Stimulated activated CD4-positive, alpha-beta T cell treated with anti-CD3 and anti-CD28 coated beads, Interleukin-12 subunit alpha, Interleukin-12 subunit beta, amount 100 ng/mL, for 24 hours (primary cell): ENCODE results near the gene NDEL1.

Experiments
- DNase-seq, 2 experiments: peaks; one replicate each; pipeline ENCODE4 v3.0.0-alpha.2; 2020; ENCODE audit warnings: low read depth in 2 of 2

The NDEL1 gene

GRCh38 chr17:8477715-8478441 lies 42.2 kb downstream of the NDEL1 start:
- no peak for DNase-seq

- no peak for DNase-seq
These were observed 43.8 kb downstream of the NDEL1 start for GRCh38 chr17:8479431-8479947.

DNA sequence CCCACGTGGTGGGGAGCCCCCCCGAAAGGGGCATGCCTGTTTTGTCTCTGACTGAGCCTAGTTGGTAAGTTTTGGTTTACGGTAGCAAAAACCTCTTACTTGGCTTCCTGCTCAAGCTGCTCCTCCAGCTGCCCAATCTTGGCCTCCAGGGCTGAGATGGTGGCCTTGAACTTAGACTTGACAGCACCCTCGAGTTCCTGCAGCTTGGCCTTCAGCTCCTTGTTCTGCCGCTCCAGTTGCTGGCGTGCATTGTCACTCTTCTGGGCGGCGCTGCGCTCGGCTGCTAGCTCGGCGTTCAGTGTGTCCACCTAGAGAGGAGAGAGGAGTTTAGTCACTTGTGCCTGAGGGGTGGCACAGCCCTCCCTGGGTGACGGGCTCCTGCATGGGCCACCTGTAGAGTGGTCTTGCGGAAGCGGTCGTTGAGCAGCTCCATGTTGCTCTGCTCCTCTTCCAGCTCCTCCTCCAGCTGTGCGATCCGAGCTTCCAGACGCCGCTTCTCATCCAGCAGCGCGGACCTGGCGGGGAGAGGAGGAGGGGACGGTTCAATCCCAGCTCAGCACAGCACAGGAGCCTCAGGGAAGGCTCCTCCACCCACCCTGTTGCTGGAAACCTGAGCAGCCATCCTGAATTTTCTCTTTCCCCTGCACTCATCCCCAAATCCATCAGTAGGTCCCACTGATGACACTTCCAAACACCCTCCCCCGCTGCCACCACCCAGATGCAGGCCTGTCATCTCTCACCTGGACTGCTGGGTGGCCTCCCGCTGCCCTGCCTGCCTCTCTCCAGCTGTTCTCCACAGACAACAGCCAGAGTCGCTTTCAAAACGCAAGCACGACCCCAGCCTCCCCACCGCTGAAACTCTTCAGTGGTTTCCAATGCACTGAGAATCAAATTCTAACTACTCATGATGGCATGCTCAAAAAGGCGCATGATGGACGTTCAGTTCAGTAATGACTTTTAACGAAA lies 44.6 kb downstream of the NDEL1 start:
- DNase-seq, result no peak

DNA sequence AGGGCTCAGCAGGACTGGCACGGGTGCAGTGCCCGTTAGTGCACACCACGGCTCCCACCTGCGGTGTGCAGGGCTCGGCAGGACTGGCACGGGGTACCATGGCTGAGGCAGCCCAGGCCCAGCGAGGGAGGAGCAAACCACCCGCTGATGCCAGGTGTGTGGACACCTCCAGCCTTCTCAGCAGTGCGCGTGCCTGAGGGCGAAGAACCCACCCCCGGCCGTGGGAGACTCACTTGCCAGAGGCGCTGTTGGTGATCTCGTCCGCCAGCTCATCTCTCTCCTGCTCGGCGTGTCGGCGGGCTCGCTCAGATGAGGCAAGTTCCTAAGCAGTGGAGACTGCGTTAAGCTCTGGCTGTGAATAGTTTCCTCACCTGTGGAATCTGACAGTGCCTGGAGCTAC lies 45.4 kb downstream of the NDEL1 start:
- no peak for DNase-seq

GRCh38 chr17:8481703-8482102 lies 46.0 kb downstream of the NDEL1 start:
- DNase-seq, result no peak

DNA sequence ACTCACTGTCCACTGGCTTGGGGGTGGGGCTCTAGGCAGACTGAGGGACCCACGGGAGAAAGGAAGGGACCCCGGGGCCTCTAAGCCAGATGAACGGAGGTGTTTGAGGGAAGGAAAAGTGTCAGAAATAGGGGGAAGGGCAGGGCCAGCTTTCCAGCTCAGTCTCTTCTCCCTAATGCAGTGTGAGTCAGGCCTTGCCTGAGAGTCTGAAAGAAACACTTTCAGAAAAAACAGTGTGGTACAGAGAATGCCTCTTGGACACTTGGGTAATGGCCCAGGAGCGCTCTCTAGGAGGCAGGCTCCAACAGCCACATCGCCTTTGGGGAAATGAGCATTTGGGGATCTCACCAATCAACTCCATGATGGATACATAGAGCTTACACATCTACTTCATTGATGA lies 46.9 kb downstream of the NDEL1 start:
- DNase-seq, result no peak

DNA sequence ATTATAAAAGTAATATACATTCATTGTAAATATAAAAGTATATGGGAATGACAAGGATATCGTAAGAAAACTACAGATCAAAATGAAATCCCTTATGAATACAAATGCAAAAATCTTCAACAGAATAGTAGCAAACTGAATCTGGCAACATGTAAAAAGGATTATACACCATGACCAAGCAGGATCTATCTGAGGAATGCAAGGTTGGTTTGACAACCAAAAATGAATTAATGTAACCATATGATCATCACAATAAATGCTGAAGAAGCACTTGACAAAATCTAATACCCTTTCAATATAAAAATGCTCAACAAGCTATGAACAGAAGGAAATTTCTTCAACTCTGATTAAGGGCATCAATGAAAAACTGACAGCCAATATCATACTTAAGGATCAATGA lies 48.8 kb downstream of the NDEL1 start:
- DNase-seq, result no peak

GRCh38 chr17:8485491-8485890 lies 49.8 kb downstream of the NDEL1 start:
- no peak for DNase-seq

GRCh38 chr17:8487130-8487645 lies 51.5 kb downstream of the NDEL1 start:
- DNase-seq, result no peak

DNA sequence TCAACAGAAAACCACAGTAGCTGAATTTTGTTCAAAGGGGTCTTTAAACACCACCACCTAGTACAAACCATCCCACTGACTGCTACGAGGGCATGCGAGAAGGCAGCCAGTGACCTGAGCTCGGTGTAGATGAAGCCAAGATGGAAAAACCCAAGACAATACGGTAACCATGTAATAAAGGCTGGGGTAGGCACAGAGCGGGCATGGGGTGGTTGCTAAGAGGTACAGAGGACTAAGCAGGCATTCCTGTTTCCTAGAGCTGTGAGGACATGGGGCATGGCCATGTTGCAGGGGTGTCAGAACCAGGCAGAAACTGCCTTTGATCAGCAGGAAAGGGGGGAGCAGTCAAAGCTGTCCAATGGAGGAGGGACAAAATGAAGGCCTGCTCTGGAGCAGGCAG lies 52.1 kb downstream of the NDEL1 start:
- DNase-seq, result no peak

DNA sequence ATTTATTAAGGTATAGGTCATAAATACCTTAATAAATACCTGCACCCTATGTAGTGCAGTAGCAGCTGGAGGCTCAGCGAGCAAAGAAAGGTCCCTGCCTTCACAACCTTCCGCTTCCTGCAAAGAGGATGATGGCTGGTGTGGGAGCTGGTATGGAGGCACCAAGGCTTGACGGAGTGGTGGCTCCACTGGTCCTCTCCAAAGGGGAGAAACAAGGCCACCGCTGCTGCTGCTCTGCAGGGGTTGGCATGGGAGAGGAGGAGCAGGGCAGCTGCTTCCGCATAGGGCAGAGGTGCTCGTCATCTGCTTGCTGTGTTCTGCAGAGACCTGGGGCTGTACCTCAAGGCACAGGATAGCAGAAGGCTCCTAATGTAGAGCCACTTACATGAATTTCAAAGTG lies 52.8 kb downstream of the NDEL1 start:
- no peak for DNase-seq

- no peak for DNase-seq
These were observed 53.2 kb downstream of the NDEL1 start for GRCh38 chr17:8488901-8489300.

- DNase-seq, result no peak
These were observed 54.2 kb downstream of the NDEL1 start for GRCh38 chr17:8489841-8490240.

GRCh38 chr17:8490256-8491023 lies 54.8 kb downstream of the NDEL1 start:
- no peak for DNase-seq

DNA sequence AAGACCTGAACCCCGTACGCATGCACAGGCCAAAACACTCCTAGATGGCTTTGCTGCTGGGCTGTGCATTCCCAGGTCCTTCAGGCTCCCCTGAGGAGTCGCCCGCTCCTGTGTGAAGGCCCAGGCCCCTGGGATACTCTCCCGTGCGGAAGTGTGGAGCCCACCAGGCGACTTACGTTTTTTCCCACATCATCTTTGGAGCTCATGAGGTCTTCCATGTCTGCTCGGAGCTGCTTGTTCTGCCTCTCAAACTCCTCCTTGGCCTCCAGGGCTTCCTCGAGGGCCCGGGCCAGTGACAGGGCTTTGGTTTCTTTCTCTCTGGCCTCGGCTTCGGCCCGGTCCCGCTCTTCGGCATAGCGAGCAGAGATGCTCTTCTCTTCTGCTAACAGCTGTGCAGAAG lies 56.4 kb downstream of the NDEL1 start:
- DNase-seq, result no peak

GRCh38 chr17:8494021-8494420 lies 58.3 kb downstream of the NDEL1 start:
- no peak for DNase-seq

GRCh38 chr17:8494506-8495111 lies 58.9 kb downstream of the NDEL1 start:
- DNase-seq, result no peak

DNA sequence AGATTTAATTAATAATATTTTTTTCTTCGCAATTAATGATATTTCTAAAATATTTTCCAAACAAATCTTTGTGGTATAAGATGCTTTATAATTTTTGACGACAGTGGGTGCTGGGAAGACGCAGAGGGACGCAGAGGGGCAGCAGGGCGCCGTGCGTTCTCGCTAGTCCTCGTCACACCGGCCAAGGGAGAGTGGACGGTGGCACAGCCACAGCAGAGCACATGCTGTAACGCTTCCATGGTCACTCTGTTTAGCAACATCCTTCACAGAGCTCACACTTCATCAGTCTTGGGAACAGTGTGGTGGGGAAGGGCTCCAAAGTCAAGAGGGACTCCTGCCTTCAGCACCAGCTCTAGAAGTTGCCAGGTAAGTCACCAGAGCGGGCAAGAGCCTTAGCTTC lies 60.4 kb downstream of the NDEL1 start:
- no peak for DNase-seq

- DNase-seq, result no peak
These were observed 63.5 kb downstream of the NDEL1 start for GRCh38 chr17:8499171-8499570.

DNA sequence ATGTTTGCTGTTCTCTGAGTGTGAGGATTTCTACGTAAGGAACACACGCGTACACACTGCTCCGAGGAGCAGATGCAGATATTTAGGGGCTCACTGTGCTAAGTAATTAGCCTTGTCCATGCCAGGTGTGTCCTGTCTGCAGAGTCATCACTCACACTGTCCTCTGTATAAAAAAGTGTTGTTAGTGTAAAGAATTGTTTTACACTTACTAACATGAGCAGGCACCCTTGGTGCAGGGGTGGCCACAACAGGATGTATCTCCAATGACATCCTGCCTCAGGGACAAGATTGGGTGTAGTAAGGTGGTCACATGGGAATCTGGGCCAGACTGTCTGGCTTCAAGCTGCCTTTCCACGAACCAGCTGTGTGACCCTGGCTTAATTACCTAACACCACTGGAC lies 63.9 kb downstream of the NDEL1 start:
- no peak for DNase-seq

GRCh38 chr17:8500609-8501008 lies 64.9 kb downstream of the NDEL1 start:
- DNase-seq, result no peak
